GM12864 (cell line): Measurements from ENCODE around the gene GP1BA.

Experiments used
- DNase-seq: peaks from one replicate; pipeline ENCODE4 v3.0.0-alpha.2; 2011; ENCODE audit warnings: low read depth
- H3K4me3 ChIP-seq: 2 replicates; pipeline ENCODE4 v1.5.1; 2011; ENCODE audit warnings: mild to moderate bottlenecking, low read depth, low read length, control low read depth
- CTCF ChIP-seq: IDR thresholded peaks from 2 replicates; pipeline ENCODE4 v1.5.1; 2011; ENCODE audit warnings: low read depth, mild to moderate bottlenecking, moderate library complexity, low read length, control low read depth, inconsistent platforms; ENCODE audit errors: missing control alignments

The GP1BA gene

GRCh38 chr17:4893272-4893671 lies 38.8 kb upstream of the GP1BA start:
- TF ChIP-seq CTCF = no peak
- no peak overlapping the region for H3K4me3 ChIP-seq
- DNase-seq = no peak

- no peak for TF ChIP-seq CTCF
- no peak for DNase-seq
- no peak overlapping the region for H3K4me3 ChIP-seq
Measured at GRCh38 chr17:4893721-4894560, 38.1 kb upstream of the GP1BA start.

DNA sequence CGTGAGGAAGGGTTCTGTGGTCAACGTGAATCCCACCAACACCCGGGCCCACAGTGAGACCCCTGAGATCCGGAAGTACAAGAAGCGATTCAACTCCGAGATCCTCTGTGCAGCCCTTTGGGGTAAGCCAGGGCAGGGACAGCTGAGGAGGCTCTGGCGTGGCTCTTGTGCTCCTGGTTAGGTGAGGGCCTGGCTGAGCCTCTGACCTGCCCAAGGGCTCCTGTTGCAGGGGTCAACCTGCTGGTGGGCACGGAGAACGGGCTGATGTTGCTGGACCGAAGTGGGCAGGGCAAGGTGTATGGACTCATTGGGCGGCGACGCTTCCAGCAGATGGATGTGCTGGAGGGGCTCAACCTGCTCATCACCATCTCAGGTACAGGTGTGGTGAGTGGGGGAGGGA lies 37.0 kb upstream of the GP1BA start:
- DNase-seq = no peak
- no peak overlapping the region for H3K4me3 ChIP-seq
- TF ChIP-seq CTCF = no peak

DNA sequence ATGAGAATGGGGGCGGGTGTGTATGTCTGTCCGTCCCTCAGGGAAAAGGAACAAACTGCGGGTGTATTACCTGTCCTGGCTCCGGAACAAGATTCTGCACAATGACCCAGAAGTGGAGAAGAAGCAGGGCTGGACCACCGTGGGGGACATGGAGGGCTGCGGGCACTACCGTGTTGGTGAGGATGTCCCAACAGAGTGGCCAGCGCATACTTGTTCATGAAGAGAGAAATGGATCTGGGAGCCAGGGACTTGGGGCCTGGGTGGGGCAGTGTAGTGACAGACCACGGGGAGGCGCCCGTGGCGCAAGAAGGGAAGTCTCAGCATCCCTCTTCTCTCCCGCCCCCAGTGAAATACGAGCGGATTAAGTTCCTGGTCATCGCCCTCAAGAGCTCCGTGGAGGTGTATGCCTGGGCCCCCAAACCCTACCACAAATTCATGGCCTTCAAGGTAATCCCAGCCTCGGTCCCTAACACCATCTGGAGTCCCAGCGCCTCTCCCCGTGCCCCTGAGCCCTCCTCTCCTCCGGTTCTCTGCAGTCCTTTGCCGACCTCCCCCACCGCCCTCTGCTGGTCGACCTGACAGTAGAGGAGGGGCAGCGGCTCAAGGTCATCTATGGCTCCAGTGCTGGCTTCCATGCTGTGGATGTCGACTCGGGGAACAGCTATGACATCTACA lies 36.3 kb upstream of the GP1BA start:
- no peak overlapping the region for H3K4me3 ChIP-seq
- TF ChIP-seq CTCF = no peak
- no peak for DNase-seq

DNA sequence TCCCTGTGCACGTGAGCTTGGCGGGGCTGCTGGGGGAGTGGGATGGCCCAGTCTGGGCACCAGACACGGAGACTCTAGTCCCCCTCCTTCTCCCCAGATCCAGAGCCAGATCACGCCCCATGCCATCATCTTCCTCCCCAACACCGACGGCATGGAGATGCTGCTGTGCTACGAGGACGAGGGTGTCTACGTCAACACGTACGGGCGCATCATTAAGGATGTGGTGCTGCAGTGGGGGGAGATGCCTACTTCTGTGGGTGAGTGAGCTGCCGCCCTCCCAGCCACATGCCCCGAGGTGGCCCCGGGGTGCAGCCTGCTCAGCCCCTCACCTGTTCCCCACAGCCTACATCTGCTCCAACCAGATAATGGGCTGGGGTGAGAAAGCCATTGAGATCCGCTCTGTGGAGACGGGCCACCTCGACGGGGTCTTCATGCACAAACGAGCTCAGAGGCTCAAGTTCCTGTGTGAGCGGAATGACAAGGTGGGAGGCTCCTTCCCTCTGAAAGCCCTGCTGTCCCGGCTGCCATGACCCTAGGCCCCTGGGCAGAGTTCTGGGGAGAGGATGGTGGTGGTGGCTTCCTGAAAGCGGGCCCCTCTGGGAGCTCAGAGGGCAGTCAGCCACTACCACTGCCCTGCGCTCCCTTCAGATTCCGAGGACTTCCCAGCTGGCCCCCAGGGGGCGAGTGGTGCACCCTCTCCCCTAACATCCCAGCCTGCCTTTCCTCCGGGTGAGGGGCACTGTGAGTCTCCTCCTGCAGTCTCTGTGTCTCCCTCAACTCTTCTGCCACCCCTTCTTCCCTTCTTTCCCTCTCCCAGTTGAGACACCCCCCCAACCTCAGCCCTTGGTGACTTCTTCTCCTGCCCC lies 35.5 kb upstream of the GP1BA start:
- no peak for TF ChIP-seq CTCF
- H3K4me3 ChIP-seq = no peak overlapping the region
- DNase-seq = no peak

DNA sequence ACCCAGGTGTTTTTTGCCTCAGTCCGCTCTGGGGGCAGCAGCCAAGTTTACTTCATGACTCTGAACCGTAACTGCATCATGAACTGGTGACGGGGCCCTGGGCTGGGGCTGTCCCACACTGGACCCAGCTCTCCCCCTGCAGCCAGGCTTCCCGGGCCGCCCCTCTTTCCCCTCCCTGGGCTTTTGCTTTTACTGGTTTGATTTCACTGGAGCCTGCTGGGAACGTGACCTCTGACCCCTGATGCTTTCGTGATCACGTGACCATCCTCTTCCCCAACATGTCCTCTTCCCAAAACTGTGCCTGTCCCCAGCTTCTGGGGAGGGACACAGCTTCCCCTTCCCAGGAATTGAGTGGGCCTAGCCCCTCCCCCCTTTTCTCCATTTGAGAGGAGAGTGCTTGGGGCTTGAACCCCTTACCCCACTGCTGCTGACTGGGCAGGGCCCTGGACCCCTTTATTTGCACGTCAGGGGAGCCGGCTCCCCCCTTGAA lies 34.8 kb upstream of the GP1BA start:
- no peak for DNase-seq
- no peak overlapping the region for H3K4me3 ChIP-seq
- TF ChIP-seq CTCF = no peak
